ENCODE data around the gene CETP. TPM values are rescaled to one million over a fixed set of nuclear protein-coding genes. Genes with fewer than 3 reads are reported as not detected.

CETP gene
- under 1 TPM in 3 of 4 donors, not detected in 1; 0.19 to 0.32 (median 0.31) TPM for total RNA-seq

DNA sequence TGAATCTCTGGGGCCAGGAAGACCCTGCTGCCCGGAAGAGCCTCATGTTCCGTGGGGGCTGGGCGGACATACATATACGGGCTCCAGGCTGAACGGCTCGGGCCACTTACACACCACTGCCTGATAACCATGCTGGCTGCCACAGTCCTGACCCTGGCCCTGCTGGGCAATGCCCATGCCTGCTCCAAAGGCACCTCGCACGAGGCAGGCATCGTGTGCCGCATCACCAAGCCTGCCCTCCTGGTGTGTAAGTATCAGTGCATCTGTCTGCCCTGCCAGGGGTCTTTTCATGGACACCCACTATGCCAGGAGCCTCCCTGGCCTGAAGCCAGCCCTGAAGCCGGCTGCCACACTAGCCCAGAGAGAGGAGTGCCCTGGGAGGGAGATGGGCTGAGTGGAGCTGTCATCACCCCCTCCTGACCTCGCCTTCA is at the start of gene CETP:
TSS of gene CETP (plus strand) at position 100 of the 431 bp plus-strand sequence. CDS start at position 130, 30 bp downstream.
- Histone ChIP-seq H3K27me3 (peaks cover 0 to 41% (median 0%) of the 10 kb centered on the region in 4 donors), H3K27ac (no peak within 1 kb of the TSS), H3K36me3 (no peaks in the 10 kb centered on the region), H3K4me1 (peaks cover 6 to 40% (median 22%) of the 10 kb centered on the region in 3 donors), H3K4me3 (no peak within 1 kb of the TSS), H3K9me3 (no peaks in the 10 kb centered on the region)
- WGBS, 2 donors = 67 to 71% methylated on average over 6 to 10 of the region's 12 CpGs
- TF ChIP-seq CTCF (IDR thresholded peaks at IDR 0.05) (no peak), POLR2A (IDR thresholded peaks at IDR 0.05) (no peak)
- intact Hi-C loops (cut with DNase I) = no loop called here
- DNase-seq = no peak

DNA sequence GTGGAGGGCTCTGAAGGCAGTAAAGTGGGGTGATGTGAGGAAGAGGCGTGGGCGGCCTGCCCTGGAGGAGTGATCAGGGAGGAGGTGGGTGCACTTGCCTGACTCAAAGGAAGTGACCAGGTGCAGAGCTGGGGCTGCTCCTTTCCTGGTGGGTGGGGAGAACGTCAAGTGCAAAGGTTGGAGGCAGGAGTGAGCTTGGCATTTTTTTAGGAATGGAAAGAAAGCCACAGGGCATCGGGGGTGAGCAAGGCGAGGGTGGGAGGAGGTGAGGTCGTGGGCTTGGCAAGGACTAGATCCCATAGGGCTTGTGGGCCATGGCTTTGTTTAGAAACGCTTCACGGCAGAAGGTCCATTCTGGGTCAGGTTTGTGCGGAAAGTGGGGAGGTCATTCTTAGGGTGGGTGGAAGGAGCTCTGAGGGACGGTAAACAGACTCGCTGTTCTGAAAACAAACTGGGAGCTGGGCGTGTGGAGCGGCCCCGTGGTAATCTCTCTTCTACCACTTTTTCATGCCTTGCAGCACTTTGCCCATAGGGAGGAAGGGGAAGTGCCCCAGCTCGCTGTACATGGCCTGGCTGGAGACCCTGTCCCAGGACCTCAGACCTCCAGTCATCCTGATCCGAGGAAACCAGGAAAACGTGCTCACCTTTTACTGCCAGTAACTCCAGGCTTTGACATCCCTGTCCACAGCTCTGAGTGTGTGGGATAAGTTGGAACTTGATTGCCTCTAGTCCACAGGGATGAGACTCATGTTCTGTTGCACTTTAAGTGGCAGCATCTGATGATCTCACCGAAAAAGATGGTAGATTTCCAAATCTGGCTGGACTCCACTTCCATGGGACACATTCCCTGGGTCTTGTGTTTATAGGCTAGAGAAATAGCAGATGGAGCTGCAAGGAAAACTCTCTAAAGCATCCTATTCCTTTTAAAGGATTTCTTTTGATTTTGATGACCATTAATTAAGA is 48.7 kb upstream of the CETP start:
- WGBS, 2 donors = 71 to 72% methylated on average over 17 to 18 of the region's 18 CpGs
- Histone ChIP-seq H3K27ac (peak overlapping the region in 2 of 4 donors; percentile 9 to 49), H3K4me1 (peaks cover 13 to 84% (median 29%) of the 10 kb centered on the region in 3 donors), H3K36me3 (no peaks in the 10 kb centered on the region), H3K4me3 (no peak overlapping the region), H3K9me3 (no peaks in the 10 kb centered on the region), H3K27me3 (peaks cover 0 to 4% (median 0%) of the 10 kb centered on the region in 4 donors)
- TF ChIP-seq CTCF (IDR thresholded peaks at IDR 0.05) = no peak
- no peak for TF ChIP-seq POLR2A (IDR thresholded peaks at IDR 0.05)
- intact Hi-C loops (cut with DNase I) = no loop called here
- DNase-seq = no peak

- no peak for DNase-seq
- Histone ChIP-seq H3K36me3 (no peaks in the 10 kb centered on the region), H3K27ac (peak overlapping the region in 3 of 4 donors; percentile 2 to 64 (median 30)), H3K4me3 (no peak overlapping the region), H3K9me3 (no peaks in the 10 kb centered on the region), H3K27me3 (no peaks in the 10 kb centered on the region), H3K4me1 (peaks cover 23 to 97% (median 38%) of the 10 kb centered on the region in 3 donors)
- intact Hi-C loops (cut with DNase I) = no loop called here
- TF ChIP-seq CTCF (IDR thresholded peaks at IDR 0.05) (no peak), POLR2A (IDR thresholded peaks at IDR 0.05) (no peak)
- WGBS, 2 donors = 87 to 90% methylated on average over 7 of the region's 7 CpGs
Measured at GRCh38 chr16:56914896-56915295, 46.9 kb upstream of the CETP start.

DNA sequence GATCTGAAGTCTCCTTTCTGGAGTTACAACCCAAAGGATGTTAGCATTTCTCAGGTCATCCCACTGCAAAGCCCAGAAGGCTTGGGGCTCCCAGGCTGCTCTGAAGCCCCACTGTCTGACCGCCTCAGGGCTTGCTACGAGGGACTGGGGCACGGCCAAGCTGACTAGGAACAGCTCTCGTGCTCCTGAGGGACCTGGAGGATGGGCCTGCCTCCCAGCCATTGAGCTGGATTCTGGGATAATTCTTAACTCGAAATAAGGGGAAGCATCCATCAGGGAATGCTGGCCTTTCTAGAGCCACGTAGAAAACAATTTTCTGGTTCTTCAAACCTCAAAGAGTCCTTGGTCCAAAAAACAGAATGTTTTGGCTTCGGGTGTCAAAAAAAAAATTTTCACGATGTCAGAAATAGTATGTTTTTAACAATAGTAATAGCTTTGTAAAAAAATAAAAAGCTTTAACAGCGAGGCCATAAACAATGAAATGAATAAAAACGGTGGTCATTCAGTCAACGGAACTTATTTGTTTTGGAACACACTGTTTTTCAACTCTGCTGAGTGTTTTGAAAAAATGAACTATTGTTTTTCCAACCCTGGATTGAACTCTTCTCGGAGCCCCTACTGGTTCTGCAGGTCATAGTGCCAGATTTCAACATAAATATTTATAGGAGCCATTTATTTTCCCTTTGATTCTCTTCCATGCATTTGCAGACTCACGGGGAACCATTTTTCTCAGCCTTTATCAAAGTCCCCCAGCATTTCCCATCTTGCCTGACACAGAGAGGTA is 46.2 kb upstream of the CETP start:
- no peak for DNase-seq
- Histone ChIP-seq H3K36me3 (no peaks in the 10 kb centered on the region), H3K4me1 (peaks cover 23 to 97% (median 43%) of the 10 kb centered on the region in 3 donors), H3K4me3 (no peak overlapping the region), H3K27ac (peak overlapping the region; percentile 2 to 75 (median 62)), H3K9me3 (no peaks in the 10 kb centered on the region), H3K27me3 (no peaks in the 10 kb centered on the region)
- TF ChIP-seq CTCF (IDR thresholded peaks at IDR 0.05) = no peak
- no peak for TF ChIP-seq POLR2A (IDR thresholded peaks at IDR 0.05)
- intact Hi-C loops (cut with DNase I) = no loop called here
- 38 to 45% methylated on average over 11 to 13 of the region's 13 CpGs for WGBS, 2 donors

All from esophagus squamous epithelium (tissue), 5 donors.